GM23338 (cell line): Measurements from ENCODE around the gene NET1. TPM values are rescaled to one million over a fixed set of nuclear protein-coding genes. Genes with fewer than 3 reads are reported as not detected.

Experiments used
- ATAC-seq: fragments of 200-7000 bp; cut with Tn5 transposase; 3 replicates; pipeline ENCODE4 v1.9.1; 2020
- DNase-seq: peaks from one replicate; pipeline ENCODE4 v3.0.0-alpha.2; 2015; ENCODE audit warnings: low spot score
- H2AFZ ChIP-seq: fragments of 200-600 bp; sonication (generic); 2 replicates; pipeline ENCODE4 v1.8.0; 2016; ENCODE audit warnings: antibody characterized with exemption, mild to moderate bottlenecking, moderate library complexity
- H3F3A ChIP-seq: fragments of 200-600 bp; sonication (generic); replicated peaks from 2 replicates; pipeline ENCODE4 v1.8.0; 2017; ENCODE audit warnings: antibody characterized with exemption, mixed run types, low read depth
- H3K27ac ChIP-seq: fragments of 200-600 bp; sonication (generic); 2 replicates; pipeline ENCODE4 v1.6.1; 2016; ENCODE audit warnings: low read depth
- H3K27me3 ChIP-seq: fragments of 200-600 bp; sonication (generic); 2 replicates; pipeline ENCODE4 v1.8.0; 2016; ENCODE audit warnings: mild to moderate bottlenecking, mixed run types, moderate library complexity; ENCODE audit not compliant: insufficient read depth
- H3K36me3 ChIP-seq: fragments of 200-600 bp; sonication (generic); 2 replicates; pipeline ENCODE4 v1.8.0; 2016; ENCODE audit warnings: mild to moderate bottlenecking; ENCODE audit not compliant: insufficient read depth
- H3K4me1 ChIP-seq: fragments of 200-600 bp; sonication (generic); 2 replicates; pipeline ENCODE4 v1.8.0; 2016; ENCODE audit warnings: mild to moderate bottlenecking, moderate library complexity; ENCODE audit not compliant: insufficient read depth
- H3K4me2 ChIP-seq: fragments of 200-600 bp; sonication (generic); 2 replicates; pipeline ENCODE4 v1.7.1; 2017; ENCODE audit warnings: mixed run types
- H3K4me3 ChIP-seq: fragments of 200-600 bp; sonication (generic); 2 replicates; pipeline ENCODE4 v1.6.1; 2016; ENCODE audit warnings: mixed run types
- H3K79me2 ChIP-seq: fragments of 200-600 bp; sonication (generic); replicated peaks from 2 replicates; pipeline ENCODE4 v1.8.0; 2017; ENCODE audit warnings: mild to moderate bottlenecking; ENCODE audit not compliant: insufficient read depth
- H3K9me2 ChIP-seq: fragments of 200-600 bp; sonication (generic); 2 replicates; pipeline ENCODE4 v1.8.0; 2017; ENCODE audit not compliant: insufficient read depth
- H4K20me1 ChIP-seq: fragments of 200-600 bp; sonication (generic); replicated peaks from 2 replicates; pipeline ENCODE4 v1.8.0; 2017; ENCODE audit warnings: mild to moderate bottlenecking; ENCODE audit not compliant: insufficient read depth
- H3K27ac Mint-ChIP-seq: 2 replicates; pipeline ENCODE4 v1.8.0; 2020; ENCODE audit warnings: inconsistent platforms, mild to moderate bottlenecking, moderate library complexity, mixed read lengths
- H3K27me3 Mint-ChIP-seq: 3 replicates; pipeline ENCODE4 v1.8.0; 2022; ENCODE audit warnings: low read depth, mild to moderate bottlenecking, moderate library complexity, mixed read lengths, inconsistent platforms; ENCODE audit not compliant: insufficient read depth, poor library complexity
- H3K36me3 Mint-ChIP-seq: 3 replicates; pipeline ENCODE4 v1.8.0; 2021; ENCODE audit warnings: low read depth, mild to moderate bottlenecking, inconsistent platforms, moderate library complexity, mixed read lengths
- H3K4me1 Mint-ChIP-seq: 3 replicates; pipeline ENCODE4 v1.8.0; 2020; ENCODE audit warnings: mild to moderate bottlenecking, inconsistent platforms, mixed read lengths
- H3K4me3 Mint-ChIP-seq: 3 replicates; pipeline ENCODE4 v1.8.0; 2021; ENCODE audit warnings: moderate library complexity, mild to moderate bottlenecking, inconsistent platforms, mixed read lengths
- H3K9me3 Mint-ChIP-seq: 3 replicates; pipeline ENCODE4 v1.8.0; 2020; ENCODE audit warnings: moderate library complexity, mild to moderate bottlenecking, inconsistent platforms, mixed read lengths
- CREB1 ChIP-seq: fragments of 250-450 bp; sonication (Bioruptor Pico); IDR thresholded peaks from 2 replicates; pipeline ENCODE4 v1.5.0; 2020; ENCODE audit warnings: low read depth, mild to moderate bottlenecking, moderate library complexity
- CTCF ChIP-seq, 2 experiments: fragments of 200-600 bp in 1 of 2; sonication (generic) in 1 of 2; conservative IDR thresholded peaks; 2 replicates each; pipeline versions ENCODE4 v1.5.1 to v1.6.1; 2016 to 2017; ENCODE audit warnings: antibody characterized with exemption in 2 of 2, low read depth in 2 of 2, mild to moderate bottlenecking in 2 of 2, moderate library complexity in 1 of 2
- ETS1 ChIP-seq: IDR thresholded peaks from 2 replicates; pipeline ENCODE4 v1.6.1; 2016; ENCODE audit warnings: antibody characterized with exemption
- EZH2 ChIP-seq: fragments of 200-600 bp; sonication (generic); IDR thresholded peaks from one replicate; pipeline ENCODE4 v1.8.0; 2017; ENCODE audit warnings: antibody characterized with exemption, mild to moderate bottlenecking, low read depth; ENCODE audit not compliant: unreplicated experiment
- JUNB ChIP-seq: IDR thresholded peaks from one replicate; pipeline ENCODE4 v1.6.1; 2016; ENCODE audit warnings: antibody characterized with exemption; ENCODE audit not compliant: unreplicated experiment
- NANOG ChIP-seq: IDR thresholded peaks from 2 replicates; pipeline ENCODE4 v1.6.1; 2016; ENCODE audit warnings: antibody characterized with exemption, borderline replicate concordance
- POLR2AphosphoS5 ChIP-seq: IDR thresholded peaks from 2 replicates; pipeline ENCODE4 v1.6.1; 2016; ENCODE audit warnings: antibody characterized with exemption, low read depth
- REST ChIP-seq: IDR thresholded peaks from one replicate; pipeline ENCODE4 v1.6.1; 2018; ENCODE audit warnings: antibody characterized with exemption; ENCODE audit not compliant: unreplicated experiment
- STAT1 ChIP-seq: IDR thresholded peaks from one replicate; pipeline ENCODE4 v1.6.1; 2016; ENCODE audit warnings: antibody characterized with exemption; ENCODE audit not compliant: unreplicated experiment
- ZNF114 ChIP-seq: fragments of 250-450 bp; sonication (Bioruptor Pico); IDR thresholded peaks from 2 replicates; pipeline ENCODE4 v1.5.0; 2020; ENCODE audit warnings: mild to moderate bottlenecking, moderate library complexity
- ZNF331 ChIP-seq: fragments of 250-450 bp; sonication (Bioruptor Pico); IDR thresholded peaks from 2 replicates; pipeline ENCODE4 v1.5.0; 2020; ENCODE audit warnings: low read depth, mild to moderate bottlenecking, moderate library complexity
- ZNF462 ChIP-seq: fragments of 250-450 bp; sonication (Bioruptor Pico); IDR thresholded peaks from 2 replicates; pipeline ENCODE4 v1.5.0; 2020; ENCODE audit warnings: mild to moderate bottlenecking, moderate library complexity
- polyA plus RNA-seq: library from polyadenylated mRNA; unstranded; fragments of >200 nt; fragmentation: Nextera tagmentation; extraction: Ambion mirVana; gene quantifications from 2 replicates; pipeline ENCODE4 v1.2.1, GENCODE V29; 2016
- total RNA-seq: library from RNA; depleted of rRNA; stranded (reverse); fragments of >200 nt; shearing (Covaris generic); gene quantifications from 2 replicates; pipeline ENCODE4 v1.2.3, GENCODE V29; 2014

NET1 gene
- total and polyA plus RNA-seq, 2 experiments from 2014 or later: 47.9 to 93.9 TPM

- no peak within 1 kb of the TSS for H3K27ac ChIP-seq
- no peaks in the 10 kb centered on the region for H3K4me1 Mint-ChIP-seq
- no peak within 1 kb of the TSS for H3K4me3 ChIP-seq
- no peaks in the 10 kb centered on the region for H3K79me2 ChIP-seq
- H3K36me3 Mint-ChIP-seq: peaks cover 15% of the 10 kb centered on the region; the same call in 2 of the 3 replicates
- H3K4me3 Mint-ChIP-seq: no peak within 1 kb of the TSS
- no peaks in the 10 kb centered on the region for H4K20me1 ChIP-seq
- no peaks in the 10 kb centered on the region for H3K27me3 ChIP-seq
- ATAC-seq (no peak), DNase-seq (no peak)
- H3K27me3 Mint-ChIP-seq: no peaks in the 10 kb centered on the region
- peaks cover 4% of the 10 kb centered on the region; the same call in 1 of the 2 replicates for H3K9me2 ChIP-seq
- H3K27ac Mint-ChIP-seq: no peak within 1 kb of the TSS
- no peak within 1 kb of the TSS for H3K4me2 ChIP-seq
- H3K9me3 Mint-ChIP-seq: peaks cover 23% of the 10 kb centered on the region
- peak within 1 kb of the TSS; percentile 76 for H2AFZ ChIP-seq
- H3F3A ChIP-seq: no peaks in the 10 kb centered on the region
- no peaks in the 10 kb centered on the region; the same call in 1 of the 2 replicates for H3K36me3 ChIP-seq
- no peak for TF ChIP-seq ZNF331 (CRISPR knock-in tag)
- TF ChIP-seq CREB1 (CRISPR knock-in tag): no peak
- no peak for TF ChIP-seq ZNF114
- TF ChIP-seq ETS1: no peak
- no peak for TF ChIP-seq STAT1
- TF ChIP-seq REST: no peak
- no peak for TF ChIP-seq EZH2
- no peak for TF ChIP-seq CTCF (conservative IDR thresholded peaks at IDR 0.05; ENCODE audit: low read depth in 2 of 2)
- TF ChIP-seq ZNF462: no peak
- TF ChIP-seq JUNB: no peak
- TF ChIP-seq NANOG: no peak
- no peak for TF ChIP-seq POLR2AphosphoS5
- H3K4me1 ChIP-seq: no peaks in the 10 kb centered on the region
Observed at GRCh38 chr10:5404208-5405041, 7.9 kb upstream of the NET1 start, which contains the start of gene TUBAL3. TUBAL3 (minus strand) TSS chr10:5404828; CDS start chr10:5404792, 36 bp downstream.
